ENCODE results near the gene CTNNAL1. TPM values are rescaled to one million over a fixed set of nuclear protein-coding genes. Genes with fewer than 3 reads are reported as not detected.

The CTNNAL1 gene
- polyA plus RNA-seq, 1 of the 3 experiments (the other 2 are of a cell fraction): 32.8 TPM

- Histone ChIP-seq H3K9ac (no peak overlapping the region), H3K4me2 (no peak overlapping the region), H3K36me3 (replicated peaks in 1 of 2; ENCODE audit: control insufficient read depth in 1 of 2, insufficient read depth in 2 of 2, low read length in 1 of 2) (peaks cover 11 to 13% of the 10 kb centered on the region in 2 experiments), H3K9me2 (no peaks in the 10 kb centered on the region), H4K20me1 (ENCODE audit: insufficient read depth) (no peaks in the 10 kb centered on the region), H3K9me3 (no peaks in the 10 kb centered on the region), H3K27me3 (ENCODE audit: insufficient read depth) (no peaks in the 10 kb centered on the region), H3K4me1 (ENCODE audit: control insufficient read depth in 1 of 2, insufficient read depth in 2 of 2, low read depth in 1 of 2, low read length in 1 of 2) (peaks cover 0 to 5% of the 10 kb centered on the region in 2 experiments; a peak in 1 of 4 replicates), H3F3A (replicated peaks; ENCODE audit: insufficient read depth) (peaks cover 11% of the 10 kb centered on the region), H3K27ac (ENCODE audit: low read depth in 2 of 2, low read length in 1 of 2) (no peak overlapping the region), H3K4me3 (ENCODE audit: low read depth in 2 of 2, low read length in 1 of 2) (no peak overlapping the region), H3K79me2 (ENCODE audit: insufficient read depth) (peaks cover 81% of the 10 kb centered on the region), H2AFZ (ENCODE audit: low read depth) (no peak overlapping the region)
- POLR2A ChIA-PET: no interaction called here
- CTCF ChIA-PET: no interaction called here
- TF ChIP-seq, protein P1, sequence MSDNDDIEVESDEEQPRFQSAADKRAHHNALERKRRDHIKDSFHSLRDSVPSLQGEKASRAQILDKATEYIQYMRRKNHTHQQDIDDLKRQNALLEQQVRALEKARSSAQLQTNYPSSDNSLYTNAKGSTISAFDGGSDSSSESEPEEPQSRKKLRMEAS (IDR thresholded peaks at IDR 0.05; ENCODE audit: low read depth): no peak
- no peak for TF ChIP-seq SIN3A (IDR thresholded peaks at IDR 0.05; ENCODE audit: borderline replicate concordance, low read depth, low read length)
- TF ChIP-seq RAD21 (IDR thresholded peaks at IDR 0.05; ENCODE audit: low read length): no peak
- TF ChIP-seq, protein P2, sequence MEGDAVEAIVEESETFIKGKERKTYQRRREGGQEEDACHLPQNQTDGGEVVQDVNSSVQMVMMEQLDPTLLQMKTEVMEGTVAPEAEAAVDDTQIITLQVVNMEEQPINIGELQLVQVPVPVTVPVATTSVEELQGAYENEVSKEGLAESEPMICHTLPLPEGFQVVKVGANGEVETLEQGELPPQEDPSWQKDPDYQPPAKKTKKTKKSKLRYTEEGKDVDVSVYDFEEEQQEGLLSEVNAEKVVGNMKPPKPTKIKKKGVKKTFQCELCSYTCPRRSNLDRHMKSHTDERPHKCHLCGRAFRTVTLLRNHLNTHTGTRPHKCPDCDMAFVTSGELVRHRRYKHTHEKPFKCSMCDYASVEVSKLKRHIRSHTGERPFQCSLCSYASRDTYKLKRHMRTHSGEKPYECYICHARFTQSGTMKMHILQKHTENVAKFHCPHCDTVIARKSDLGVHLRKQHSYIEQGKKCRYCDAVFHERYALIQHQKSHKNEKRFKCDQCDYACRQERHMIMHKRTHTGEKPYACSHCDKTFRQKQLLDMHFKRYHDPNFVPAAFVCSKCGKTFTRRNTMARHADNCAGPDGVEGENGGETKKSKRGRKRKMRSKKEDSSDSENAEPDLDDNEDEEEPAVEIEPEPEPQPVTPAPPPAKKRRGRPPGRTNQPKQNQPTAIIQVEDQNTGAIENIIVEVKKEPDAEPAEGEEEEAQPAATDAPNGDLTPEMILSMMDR (IDR thresholded peaks at IDR 0.05): no peak
- TF ChIP-seq RXRA (IDR thresholded peaks at IDR 0.05; ENCODE audit: borderline replicate concordance, low read depth): no peak
- TF ChIP-seq RFX5 (IDR thresholded peaks at IDR 0.05; ENCODE audit: low read length): no peak
- TF ChIP-seq, protein P3, sequence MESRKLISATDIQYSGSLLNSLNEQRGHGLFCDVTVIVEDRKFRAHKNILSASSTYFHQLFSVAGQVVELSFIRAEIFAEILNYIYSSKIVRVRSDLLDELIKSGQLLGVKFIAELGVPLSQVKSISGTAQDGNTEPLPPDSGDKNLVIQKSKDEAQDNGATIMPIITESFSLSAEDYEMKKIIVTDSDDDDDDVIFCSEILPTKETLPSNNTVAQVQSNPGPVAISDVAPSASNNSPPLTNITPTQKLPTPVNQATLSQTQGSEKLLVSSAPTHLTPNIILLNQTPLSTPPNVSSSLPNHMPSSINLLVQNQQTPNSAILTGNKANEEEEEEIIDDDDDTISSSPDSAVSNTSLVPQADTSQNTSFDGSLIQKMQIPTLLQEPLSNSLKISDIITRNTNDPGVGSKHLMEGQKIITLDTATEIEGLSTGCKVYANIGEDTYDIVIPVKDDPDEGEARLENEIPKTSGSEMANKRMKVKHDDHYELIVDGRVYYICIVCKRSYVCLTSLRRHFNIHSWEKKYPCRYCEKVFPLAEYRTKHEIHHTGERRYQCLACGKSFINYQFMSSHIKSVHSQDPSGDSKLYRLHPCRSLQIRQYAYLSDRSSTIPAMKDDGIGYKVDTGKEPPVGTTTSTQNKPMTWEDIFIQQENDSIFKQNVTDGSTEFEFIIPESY (IDR thresholded peaks at IDR 0.05; ENCODE audit: borderline replicate concordance, low read depth): no peak
- TF ChIP-seq, protein P4, sequence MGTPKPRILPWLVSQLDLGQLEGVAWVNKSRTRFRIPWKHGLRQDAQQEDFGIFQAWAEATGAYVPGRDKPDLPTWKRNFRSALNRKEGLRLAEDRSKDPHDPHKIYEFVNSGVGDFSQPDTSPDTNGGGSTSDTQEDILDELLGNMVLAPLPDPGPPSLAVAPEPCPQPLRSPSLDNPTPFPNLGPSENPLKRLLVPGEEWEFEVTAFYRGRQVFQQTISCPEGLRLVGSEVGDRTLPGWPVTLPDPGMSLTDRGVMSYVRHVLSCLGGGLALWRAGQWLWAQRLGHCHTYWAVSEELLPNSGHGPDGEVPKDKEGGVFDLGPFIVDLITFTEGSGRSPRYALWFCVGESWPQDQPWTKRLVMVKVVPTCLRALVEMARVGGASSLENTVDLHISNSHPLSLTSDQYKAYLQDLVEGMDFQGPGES (IDR thresholded peaks at IDR 0.05; ENCODE audit: low read depth, low read length): no peak
- no peak for TF ChIP-seq FOXJ3 (CRISPR knock-in tag; IDR thresholded peaks at IDR 0.05)
- TF ChIP-seq EZH2phosphoT487 (IDR thresholded peaks at IDR 0.05; ENCODE audit: borderline replicate concordance, low read depth): no peak
- no peak for TF ChIP-seq USF2 (IDR thresholded peaks at IDR 0.05; ENCODE audit: borderline replicate concordance, low read depth, low read length)
- TF ChIP-seq, protein P5, sequence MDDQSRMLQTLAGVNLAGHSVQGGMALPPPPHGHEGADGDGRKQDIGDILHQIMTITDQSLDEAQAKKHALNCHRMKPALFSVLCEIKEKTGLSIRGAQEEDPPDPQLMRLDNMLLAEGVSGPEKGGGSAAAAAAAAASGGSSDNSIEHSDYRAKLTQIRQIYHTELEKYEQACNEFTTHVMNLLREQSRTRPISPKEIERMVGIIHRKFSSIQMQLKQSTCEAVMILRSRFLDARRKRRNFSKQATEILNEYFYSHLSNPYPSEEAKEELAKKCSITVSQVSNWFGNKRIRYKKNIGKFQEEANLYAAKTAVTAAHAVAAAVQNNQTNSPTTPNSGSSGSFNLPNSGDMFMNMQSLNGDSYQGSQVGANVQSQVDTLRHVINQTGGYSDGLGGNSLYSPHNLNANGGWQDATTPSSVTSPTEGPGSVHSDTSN (IDR thresholded peaks at IDR 0.05): no peak
- TF ChIP-seq CHD2 (IDR thresholded peaks at IDR 0.05; ENCODE audit: low read length, partially characterized antibody): no peak
- TF ChIP-seq, protein P6, sequence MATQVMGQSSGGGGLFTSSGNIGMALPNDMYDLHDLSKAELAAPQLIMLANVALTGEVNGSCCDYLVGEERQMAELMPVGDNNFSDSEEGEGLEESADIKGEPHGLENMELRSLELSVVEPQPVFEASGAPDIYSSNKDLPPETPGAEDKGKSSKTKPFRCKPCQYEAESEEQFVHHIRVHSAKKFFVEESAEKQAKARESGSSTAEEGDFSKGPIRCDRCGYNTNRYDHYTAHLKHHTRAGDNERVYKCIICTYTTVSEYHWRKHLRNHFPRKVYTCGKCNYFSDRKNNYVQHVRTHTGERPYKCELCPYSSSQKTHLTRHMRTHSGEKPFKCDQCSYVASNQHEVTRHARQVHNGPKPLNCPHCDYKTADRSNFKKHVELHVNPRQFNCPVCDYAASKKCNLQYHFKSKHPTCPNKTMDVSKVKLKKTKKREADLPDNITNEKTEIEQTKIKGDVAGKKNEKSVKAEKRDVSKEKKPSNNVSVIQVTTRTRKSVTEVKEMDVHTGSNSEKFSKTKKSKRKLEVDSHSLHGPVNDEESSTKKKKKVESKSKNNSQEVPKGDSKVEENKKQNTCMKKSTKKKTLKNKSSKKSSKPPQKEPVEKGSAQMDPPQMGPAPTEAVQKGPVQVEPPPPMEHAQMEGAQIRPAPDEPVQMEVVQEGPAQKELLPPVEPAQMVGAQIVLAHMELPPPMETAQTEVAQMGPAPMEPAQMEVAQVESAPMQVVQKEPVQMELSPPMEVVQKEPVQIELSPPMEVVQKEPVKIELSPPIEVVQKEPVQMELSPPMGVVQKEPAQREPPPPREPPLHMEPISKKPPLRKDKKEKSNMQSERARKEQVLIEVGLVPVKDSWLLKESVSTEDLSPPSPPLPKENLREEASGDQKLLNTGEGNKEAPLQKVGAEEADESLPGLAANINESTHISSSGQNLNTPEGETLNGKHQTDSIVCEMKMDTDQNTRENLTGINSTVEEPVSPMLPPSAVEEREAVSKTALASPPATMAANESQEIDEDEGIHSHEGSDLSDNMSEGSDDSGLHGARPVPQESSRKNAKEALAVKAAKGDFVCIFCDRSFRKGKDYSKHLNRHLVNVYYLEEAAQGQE (IDR thresholded peaks at IDR 0.05; ENCODE audit: low read depth, low read length): no peak
- TF ChIP-seq NRF1 (IDR thresholded peaks at IDR 0.05; ENCODE audit: low read depth, low read length): no peak
- no peak for TF ChIP-seq TEAD4 (IDR thresholded peaks at IDR 0.05; ENCODE audit: borderline replicate concordance, insufficient read depth)
- TF ChIP-seq NFIC (IDR thresholded peaks at IDR 0.05; ENCODE audit: borderline replicate concordance): no peak
- no peak for TF ChIP-seq GABPA (IDR thresholded peaks at IDR 0.05; ENCODE audit: low read depth)
- TF ChIP-seq, protein P7, sequence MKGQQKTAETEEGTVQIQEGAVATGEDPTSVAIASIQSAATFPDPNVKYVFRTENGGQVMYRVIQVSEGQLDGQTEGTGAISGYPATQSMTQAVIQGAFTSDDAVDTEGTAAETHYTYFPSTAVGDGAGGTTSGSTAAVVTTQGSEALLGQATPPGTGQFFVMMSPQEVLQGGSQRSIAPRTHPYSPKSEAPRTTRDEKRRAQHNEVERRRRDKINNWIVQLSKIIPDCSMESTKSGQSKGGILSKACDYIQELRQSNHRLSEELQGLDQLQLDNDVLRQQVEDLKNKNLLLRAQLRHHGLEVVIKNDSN (IDR thresholded peaks at IDR 0.05; ENCODE audit: borderline replicate concordance, low read depth): no peak
- TF ChIP-seq FOXM1 (IDR thresholded peaks at IDR 0.05; ENCODE audit: low read depth): no peak
- WGBS (ENCODE audit: low lambda C conversion rate): 89% methylated on average over 1 of the region's 1 CpG
- DNase-seq: no peak
Observed at GRCh38 chr9:108997112-108997511, 16.2 kb downstream of the CTNNAL1 start.

Measured in SK-N-SH (cell line).